HL-60 (cell line): ENCODE results near the gene TYROBP.

ENCODE experiments used
- GABPA ChIP-seq: IDR thresholded peaks from 2 replicates; pipeline ENCODE4 v1.6.1; 2012; ENCODE audit warnings: low read depth
- TF ChIP-seq, protein P1 (sequence below): IDR thresholded peaks from one replicate; pipeline ENCODE4 v1.5.1; 2011; ENCODE audit warnings: low read length, control low read depth, inconsistent platforms; ENCODE audit not compliant: insufficient read depth

GRCh38 chr19:35902870-35903475 lies 5.1 kb downstream of the TYROBP start:
- TF ChIP-seq, protein P1, sequence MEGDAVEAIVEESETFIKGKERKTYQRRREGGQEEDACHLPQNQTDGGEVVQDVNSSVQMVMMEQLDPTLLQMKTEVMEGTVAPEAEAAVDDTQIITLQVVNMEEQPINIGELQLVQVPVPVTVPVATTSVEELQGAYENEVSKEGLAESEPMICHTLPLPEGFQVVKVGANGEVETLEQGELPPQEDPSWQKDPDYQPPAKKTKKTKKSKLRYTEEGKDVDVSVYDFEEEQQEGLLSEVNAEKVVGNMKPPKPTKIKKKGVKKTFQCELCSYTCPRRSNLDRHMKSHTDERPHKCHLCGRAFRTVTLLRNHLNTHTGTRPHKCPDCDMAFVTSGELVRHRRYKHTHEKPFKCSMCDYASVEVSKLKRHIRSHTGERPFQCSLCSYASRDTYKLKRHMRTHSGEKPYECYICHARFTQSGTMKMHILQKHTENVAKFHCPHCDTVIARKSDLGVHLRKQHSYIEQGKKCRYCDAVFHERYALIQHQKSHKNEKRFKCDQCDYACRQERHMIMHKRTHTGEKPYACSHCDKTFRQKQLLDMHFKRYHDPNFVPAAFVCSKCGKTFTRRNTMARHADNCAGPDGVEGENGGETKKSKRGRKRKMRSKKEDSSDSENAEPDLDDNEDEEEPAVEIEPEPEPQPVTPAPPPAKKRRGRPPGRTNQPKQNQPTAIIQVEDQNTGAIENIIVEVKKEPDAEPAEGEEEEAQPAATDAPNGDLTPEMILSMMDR: no peak
- no peak for TF ChIP-seq GABPA
